ENCODE data around the gene NT5M. TPM values are rescaled to one million over a fixed set of nuclear protein-coding genes. Genes with fewer than 3 reads are reported as not detected.
A peak's percentile ranks its signal among the peaks of the same experiment; 100 is the strongest.

The NT5M gene
- total and polyA plus RNA-seq, 9 of the 15 experiments (the other 6 are each of a cell fraction or from before 2014, with no cell fraction given): 0.24 to 10.1 (median 3.4) TPM

DNA sequence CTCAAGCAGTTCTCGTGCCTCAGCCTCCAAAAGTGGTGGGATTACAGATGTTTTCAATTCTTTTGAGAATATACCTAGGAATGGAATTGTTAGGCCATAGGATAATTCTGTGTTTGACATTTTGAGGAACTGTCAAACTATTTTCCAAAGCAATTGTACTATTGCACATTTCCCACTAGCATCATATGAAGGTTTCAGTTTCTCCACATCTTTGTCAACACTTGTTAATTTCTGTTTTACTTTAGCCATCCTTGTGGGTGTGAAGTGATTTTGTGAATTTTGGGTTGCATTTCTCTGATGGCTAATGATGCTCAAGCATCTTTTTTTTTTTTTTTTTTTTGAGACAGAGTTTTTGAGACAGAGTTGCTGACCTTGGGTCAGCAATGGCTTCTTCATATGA lies 6.2 kb downstream of the NT5M start:
- DNase-seq (ENCODE audit: extremely low read depth in 1 of 4, low spot score in 3 of 4): no peak
- H3K36me3 ChIP-seq (ENCODE audit: control insufficient read depth, insufficient read depth, low read length): peaks cover 18% of the 10 kb centered on the region; the same call in 2 of the 3 replicates
- no peaks in the 10 kb centered on the region for H3K27me3 ChIP-seq (ENCODE audit: control insufficient read depth in 2 of 2, insufficient read depth in 2 of 2, low read length in 2 of 2)
- BruUV-seq (replicated peaks): no TSS peak
- H3K9ac ChIP-seq (ENCODE audit: insufficient read depth in 1 of 2, low read depth in 2 of 2, low read length in 2 of 2): no peak overlapping the region
- ChIA-PET POLR2A (no interaction called here), CTCF (ENCODE audit: low intra/inter-chr PET ratio) (no interaction called here)
- peaks cover 7 to 21% of the 10 kb centered on the region in 2 experiments; a peak in 4 of 5 replicates for H3K4me1 ChIP-seq (replicated peaks in 1 of 2; ENCODE audit: control insufficient read depth in 2 of 2, insufficient read depth in 2 of 2, low read length in 2 of 2)
- H3K79me2 ChIP-seq (ENCODE audit: control insufficient read depth, insufficient read depth, low read length): peaks cover 18% of the 10 kb centered on the region; the same call in 2 of the 3 replicates
- no peak overlapping the region for H3K27ac ChIP-seq (ENCODE audit: extremely low read depth, low read depth, low read length)
- no peak overlapping the region for H3K4me3 ChIP-seq
- no peaks in the 10 kb centered on the region; the same call in 1 of the 2 replicates for H3K9me3 ChIP-seq (replicated peaks; ENCODE audit: control insufficient read depth, insufficient read depth, low read depth, low read length)
- in situ Hi-C loops (cut with MboI) (no loop called here), intact Hi-C loops (cut with micrococcal nuclease) (no loop called here)
- no peaks in the 10 kb centered on the region for H3K9me1 ChIP-seq (ENCODE audit: control insufficient read depth, insufficient read depth, low read length)
- WGBS (ENCODE audit: insufficient coverage, low coverage, missing lambda C conversion rate): 100% methylated on average over 1 of the region's 1 CpG
- no peaks in the 10 kb centered on the region for H4K20me1 ChIP-seq (replicated peaks; ENCODE audit: control insufficient read depth, insufficient read depth, low read length)
- no peak overlapping the region for H2AFZ ChIP-seq (ENCODE audit: low read depth, low read length)
- TF ChIP-seq RBM25 (IDR thresholded peaks at IDR 0.05; ENCODE audit: low read depth, low read length, severe bottlenecking) (peak; percentile 12), TEAD2 (tag; IDR thresholded peaks at IDR 0.05) (no peak)
- no peak for FAIRE-seq
- no peak for ATAC-seq
- H3K4me2 ChIP-seq (ENCODE audit: insufficient read depth, low read length): no peak overlapping the region

DNA sequence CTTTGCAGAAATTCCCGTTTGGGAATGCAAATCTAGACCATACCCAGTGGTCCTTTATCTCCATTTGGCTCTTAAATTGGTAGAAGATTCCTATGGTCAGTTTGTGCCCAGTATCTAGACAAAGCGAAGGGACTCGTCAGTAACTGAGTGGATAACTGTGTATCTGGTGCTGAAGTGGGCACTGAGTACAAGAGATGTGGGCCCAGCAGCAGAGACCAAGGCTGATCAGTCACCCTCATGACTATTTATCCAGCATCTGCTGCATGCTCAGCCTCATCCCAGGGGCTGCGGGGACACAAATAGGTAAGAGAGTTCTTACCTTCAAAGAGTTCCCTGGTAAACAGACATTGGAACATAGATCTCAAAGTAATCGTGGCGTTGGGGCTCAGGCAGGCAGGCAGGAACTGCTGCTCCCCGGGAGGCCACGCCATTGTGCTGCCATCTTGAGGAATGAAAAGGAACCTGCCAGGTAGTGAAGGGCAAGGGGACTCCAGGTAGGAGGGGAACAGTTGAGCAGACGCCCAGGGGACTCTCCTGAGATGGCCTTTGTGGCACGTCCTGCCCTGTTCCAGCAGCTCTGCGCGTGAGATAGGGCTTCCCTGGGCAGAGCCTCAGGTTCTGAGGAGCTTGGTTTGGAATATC lies 10.3 kb downstream of the NT5M start:
- CTCF ChIA-PET (ENCODE audit: low intra/inter-chr PET ratio): interaction anchor here (0.8 to 1.1 kb wide), 2 partner anchors 77 to 172 kb away, joined by 3 to 4 read pairs; partner anchors contain the start of gene FLCN
- H3K27me3 ChIP-seq (ENCODE audit: control insufficient read depth in 2 of 2, insufficient read depth in 2 of 2, low read length in 2 of 2): no peaks in the 10 kb centered on the region
- no peak overlapping the region for H3K4me3 ChIP-seq
- DNase-seq (ENCODE audit: extremely low read depth in 1 of 4, low spot score in 3 of 4) (peak; percentile 30 to 65 (median 44)), ATAC-seq (peak; percentile 90), FAIRE-seq (no peak)
- H3K36me3 ChIP-seq (ENCODE audit: control insufficient read depth, insufficient read depth, low read length): peaks cover 13% of the 10 kb centered on the region; the same call in 1 of the 3 replicates
- peak overlapping the region; percentile 74; the same call in 1 of the 2 replicates for H2AFZ ChIP-seq (ENCODE audit: low read depth, low read length)
- H3K27ac ChIP-seq (ENCODE audit: extremely low read depth, low read depth, low read length): no peak overlapping the region
- 47% methylated on average over 11 of the region's 12 CpGs for WGBS (ENCODE audit: insufficient coverage, low coverage, missing lambda C conversion rate)
- H3K9me1 ChIP-seq (ENCODE audit: control insufficient read depth, insufficient read depth, low read length): no peaks in the 10 kb centered on the region
- H3K4me1 ChIP-seq (replicated peaks in 1 of 2; ENCODE audit: control insufficient read depth in 2 of 2, insufficient read depth in 2 of 2, low read length in 2 of 2): peaks cover 0 to 2% of the 10 kb centered on the region in 2 experiments; a peak in 1 of 5 replicates
- no TSS peak for BruUV-seq (replicated peaks)
- in situ Hi-C loops (cut with MboI): no loop called here
- intact Hi-C loops (cut with micrococcal nuclease): loop anchor here (10.0 kb wide), 1 partner anchor 169 kb away; no protein-coding TSS in a partner anchor
- H3K4me2 ChIP-seq (ENCODE audit: insufficient read depth, low read length): no peak overlapping the region
- POLR2A ChIA-PET: no interaction called here
- H3K9ac ChIP-seq (ENCODE audit: insufficient read depth in 1 of 2, low read depth in 2 of 2, low read length in 2 of 2): peak overlapping the region in 1 of 2 experiments; percentile 42; a peak in 1 of 4 replicates
- H3K9me3 ChIP-seq (replicated peaks; ENCODE audit: control insufficient read depth, insufficient read depth, low read depth, low read length): no peaks in the 10 kb centered on the region; the same call in 1 of the 2 replicates
- no peaks in the 10 kb centered on the region for H4K20me1 ChIP-seq (replicated peaks; ENCODE audit: control insufficient read depth, insufficient read depth, low read length)
- no peaks in the 10 kb centered on the region for H3K79me2 ChIP-seq (ENCODE audit: control insufficient read depth, insufficient read depth, low read length)
- no peak for TF ChIP-seq ZNF707 (CRISPR knock-in tag; conservative IDR thresholded peaks at IDR 0.05)
- peak; percentile 57 to 68 (median 62) for TF ChIP-seq CTCF (IDR thresholded peaks at IDR 0.05 in 2 of 3, conservative IDR thresholded peaks at IDR 0.05 in 1 of 3; ENCODE audit: insufficient read depth in 2 of 3, low read depth in 1 of 3, low read length in 3 of 3)

All from K562 (cell line).